Keratinocyte (primary cell): ENCODE results near the gene OR2T11. TPM values are rescaled to one million over a fixed set of nuclear protein-coding genes. Genes with fewer than 3 reads are reported as not detected.
A peak's percentile ranks its signal among the peaks of the same experiment; 100 is the strongest.

ENCODE experiments used
- DNase-seq: peaks from one replicate; pipeline ENCODE4 v3.0.0-alpha.2; 2011; ENCODE audit warnings: low read depth, missing footprints, low spot score
- FAIRE-seq: peaks from 2 replicates; lab custom pipeline; 2011; peaks lifted over from hg19 to GRCh38; lab: Jason Lieb, UNC
- H2AFZ ChIP-seq: 2 replicates; pipeline ENCODE4 v1.6.0; 2012; ENCODE audit warnings: low read length, control low read depth, inconsistent platforms; ENCODE audit not compliant: control insufficient read depth
- H3K27ac ChIP-seq: 2 replicates; pipeline ENCODE4 v1.5.1; 2011; ENCODE audit warnings: low read length; ENCODE audit not compliant: control insufficient read depth, insufficient read depth
- H3K27me3 ChIP-seq: 3 replicates; pipeline ENCODE4 v1.6.0; 2011; ENCODE audit warnings: low read length; ENCODE audit not compliant: control insufficient read depth, insufficient read depth; ENCODE audit errors: extremely low read depth
- H3K36me3 ChIP-seq, 2 experiments: 2 replicates in 1 of 2; 3 replicates in 1 of 2; pipeline ENCODE4 v1.5.1; 2011; ENCODE audit warnings: low read length in 2 of 2, mild to moderate bottlenecking in 1 of 2; ENCODE audit not compliant: control insufficient read depth in 2 of 2, insufficient read depth in 2 of 2; ENCODE audit errors: extremely low read depth in 1 of 2
- H3K4me1 ChIP-seq: 3 replicates; pipeline ENCODE4 v1.5.1; 2011; ENCODE audit warnings: low read length; ENCODE audit not compliant: control insufficient read depth, insufficient read depth; ENCODE audit errors: extremely low read depth
- H3K4me2 ChIP-seq: 3 replicates; pipeline ENCODE4 v1.6.0; 2011; ENCODE audit warnings: low read depth, low read length; ENCODE audit not compliant: control insufficient read depth, insufficient read depth; ENCODE audit errors: extremely low read depth
- H3K4me3 ChIP-seq, 3 experiments: fragments of 200-600 bp in 1 of 3; sonication (generic) in 1 of 3; 2 replicates in 2 of 3; 3 replicates in 1 of 3; pipeline ENCODE4 v1.5.1; 2011 to 2016; ENCODE audit warnings: low read length in 3 of 3, mild to moderate bottlenecking in 3 of 3, control low read depth in 2 of 3, inconsistent platforms in 1 of 3, low read depth in 1 of 3, mixed read lengths in 1 of 3, mixed run types in 1 of 3, moderate library complexity in 1 of 3; ENCODE audit not compliant: control insufficient read depth in 2 of 3, insufficient read depth in 2 of 3; ENCODE audit errors: extremely low read depth in 1 of 3
- H3K79me2 ChIP-seq: 2 replicates; pipeline ENCODE4 v1.6.0; 2012; ENCODE audit warnings: low read length; ENCODE audit not compliant: control insufficient read depth, insufficient read depth
- H3K9ac ChIP-seq: 3 replicates; pipeline ENCODE4 v1.6.0; 2011; ENCODE audit warnings: low read length; ENCODE audit not compliant: control insufficient read depth, insufficient read depth; ENCODE audit errors: extremely low read depth
- H3K9me1 ChIP-seq: 3 replicates; pipeline ENCODE4 v1.6.0; 2011; ENCODE audit warnings: low read length; ENCODE audit not compliant: control insufficient read depth, insufficient read depth; ENCODE audit errors: extremely low read depth
- H3K9me3 ChIP-seq: 2 replicates; pipeline ENCODE4 v1.5.1; 2012; ENCODE audit warnings: low read depth, low read length; ENCODE audit not compliant: control insufficient read depth
- H4K20me1 ChIP-seq: 3 replicates; pipeline ENCODE4 v1.6.0; 2011; ENCODE audit warnings: low read length; ENCODE audit not compliant: control insufficient read depth, insufficient read depth; ENCODE audit errors: extremely low read depth
- EZH2 ChIP-seq: IDR thresholded peaks from one replicate; pipeline ENCODE4 v1.6.1; 2012; ENCODE audit warnings: inconsistent platforms, mild to moderate bottlenecking, low read length, moderate library complexity
- dilution Hi-C: fragments of 300-500 bp; cut with MboI; formaldehyde crosslinking; loops from one replicate; pipeline ENCODE4 v1.7.0; 2020; ENCODE audit warnings: low sequenced_read_pairs; ENCODE audit not compliant: extremely low pct_ligation_motif_present
- polyA plus RNA-seq, 5 experiments: library from polyadenylated mRNA; depleted of rRNA in 3 of 5; stranded (reverse) in 3 of 5; stranded (forward) in 1 of 5; unstranded in 1 of 5; fragments of >200 nt; gene quantifications; 1 replicate in 1 of 5; 2 replicates in 3 of 5; 3 replicates in 1 of 5; pipeline versions ENCODE4 v1.2.1 to v1.2.3, GENCODE V29; 2011 to 2012; ENCODE audit warnings: missing spikeins in 2 of 5, low read depth in 1 of 5, low replicate concordance in 1 of 5
- TF ChIP-seq, protein P1 (sequence below), 3 experiments: IDR thresholded peaks in 1 of 3; conservative IDR thresholded peaks in 1 of 3; optimal IDR thresholded peaks in 1 of 3; 2 replicates in 2 of 3; 3 replicates in 1 of 3; pipeline versions ENCODE3 to v1.5.1; 2011; ENCODE audit warnings: low read length in 3 of 3, mild to moderate bottlenecking in 3 of 3, moderate library complexity in 2 of 3, control low read depth in 1 of 3, inconsistent platforms in 1 of 3; ENCODE audit not compliant: insufficient read depth in 2 of 3; ENCODE audit errors: extremely low read depth in 1 of 3

The OR2T11 gene
- polyA plus RNA-seq, 1 donor (not counting 4 experiments of a cell fraction or from before 2014, with no cell fraction given) = not detected

DNA sequence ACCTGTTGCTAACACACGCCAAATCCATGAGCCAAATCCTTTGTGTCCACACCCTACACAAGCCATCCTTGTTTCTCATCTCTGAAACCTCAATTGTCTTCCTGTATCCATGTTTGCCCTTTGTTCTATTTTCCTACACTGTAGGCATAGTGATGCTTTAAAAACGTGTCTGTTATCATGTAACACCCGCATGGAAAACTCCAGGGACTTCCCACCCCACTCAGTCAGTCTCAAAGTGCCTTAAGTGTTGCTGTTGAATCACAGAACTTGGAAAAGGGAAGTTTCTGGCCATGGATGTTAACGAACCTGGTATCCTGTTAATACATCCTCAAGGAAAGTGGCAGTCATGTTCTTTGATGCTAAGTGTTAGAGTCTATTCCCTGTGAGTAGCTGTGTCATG lies 9.7 kb downstream of the OR2T11 start:
- no peaks in the 10 kb centered on the region for H3K36me3 ChIP-seq
- H3K79me2 ChIP-seq = no peaks in the 10 kb centered on the region
- DNase-seq (no peak), FAIRE-seq (no peak)
- no peak overlapping the region for H3K9ac ChIP-seq
- no peaks in the 10 kb centered on the region for H3K9me1 ChIP-seq
- TF ChIP-seq EZH2 = no peak
- TF ChIP-seq, protein P1, sequence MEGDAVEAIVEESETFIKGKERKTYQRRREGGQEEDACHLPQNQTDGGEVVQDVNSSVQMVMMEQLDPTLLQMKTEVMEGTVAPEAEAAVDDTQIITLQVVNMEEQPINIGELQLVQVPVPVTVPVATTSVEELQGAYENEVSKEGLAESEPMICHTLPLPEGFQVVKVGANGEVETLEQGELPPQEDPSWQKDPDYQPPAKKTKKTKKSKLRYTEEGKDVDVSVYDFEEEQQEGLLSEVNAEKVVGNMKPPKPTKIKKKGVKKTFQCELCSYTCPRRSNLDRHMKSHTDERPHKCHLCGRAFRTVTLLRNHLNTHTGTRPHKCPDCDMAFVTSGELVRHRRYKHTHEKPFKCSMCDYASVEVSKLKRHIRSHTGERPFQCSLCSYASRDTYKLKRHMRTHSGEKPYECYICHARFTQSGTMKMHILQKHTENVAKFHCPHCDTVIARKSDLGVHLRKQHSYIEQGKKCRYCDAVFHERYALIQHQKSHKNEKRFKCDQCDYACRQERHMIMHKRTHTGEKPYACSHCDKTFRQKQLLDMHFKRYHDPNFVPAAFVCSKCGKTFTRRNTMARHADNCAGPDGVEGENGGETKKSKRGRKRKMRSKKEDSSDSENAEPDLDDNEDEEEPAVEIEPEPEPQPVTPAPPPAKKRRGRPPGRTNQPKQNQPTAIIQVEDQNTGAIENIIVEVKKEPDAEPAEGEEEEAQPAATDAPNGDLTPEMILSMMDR (optimal IDR thresholded peaks at IDR 0.05 in 1 of 3, IDR thresholded peaks at IDR 0.05 in 1 of 3, conservative IDR thresholded peaks at IDR 0.05 in 1 of 3; ENCODE audit: extremely low read depth in 1 of 3, insufficient read depth in 2 of 3, low read length in 3 of 3) = no peak
- H3K4me1 ChIP-seq = no peaks in the 10 kb centered on the region
- no peak overlapping the region for H3K4me3 ChIP-seq
- H3K4me2 ChIP-seq = no peak overlapping the region
- H3K27ac ChIP-seq = no peak overlapping the region
- H2AFZ ChIP-seq = no peak overlapping the region
- no peaks in the 10 kb centered on the region for H3K27me3 ChIP-seq
- no peaks in the 10 kb centered on the region for H3K9me3 ChIP-seq
- H4K20me1 ChIP-seq = no peaks in the 10 kb centered on the region
- dilution Hi-C loops = no loop called here

DNA sequence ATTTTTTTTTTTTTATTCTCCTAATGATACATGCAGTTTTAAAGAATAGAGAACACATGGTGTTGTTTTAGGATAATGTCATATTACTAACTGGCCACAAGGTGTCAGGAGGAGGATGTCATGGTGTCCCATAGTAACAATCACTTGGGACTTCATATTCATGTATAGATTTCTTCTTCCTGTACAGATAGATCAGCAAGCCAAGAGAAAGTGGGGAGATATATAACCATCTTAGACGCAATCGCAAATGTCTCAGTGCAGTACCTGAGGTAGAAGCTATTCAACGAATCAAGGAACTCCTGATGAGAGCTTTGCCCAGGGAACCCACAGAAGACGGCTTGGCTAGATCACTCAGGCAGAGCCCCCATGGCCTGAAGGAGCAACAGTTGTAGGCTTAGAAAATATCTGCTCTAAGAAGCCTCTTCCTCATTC lies 12.3 kb downstream of the OR2T11 start:
- no peak overlapping the region for H3K9ac ChIP-seq
- TF ChIP-seq, protein P1 (optimal IDR thresholded peaks at IDR 0.05 in 1 of 3, IDR thresholded peaks at IDR 0.05 in 1 of 3, conservative IDR thresholded peaks at IDR 0.05 in 1 of 3; ENCODE audit: extremely low read depth in 1 of 3, insufficient read depth in 2 of 3, low read length in 3 of 3) = peak in 2 of 3 experiments; percentile 31 to 33
- TF ChIP-seq EZH2 = no peak
- no peaks in the 10 kb centered on the region for H3K9me3 ChIP-seq
- dilution Hi-C loops = no loop called here
- H3K79me2 ChIP-seq = no peaks in the 10 kb centered on the region
- H3K27ac ChIP-seq = no peak overlapping the region
- no peaks in the 10 kb centered on the region for H3K9me1 ChIP-seq
- no peaks in the 10 kb centered on the region for H4K20me1 ChIP-seq
- FAIRE-seq (no peak), DNase-seq (no peak)
- H3K4me1 ChIP-seq = no peaks in the 10 kb centered on the region
- H3K4me3 ChIP-seq = no peak overlapping the region
- H3K4me2 ChIP-seq = no peak overlapping the region
- no peak overlapping the region for H2AFZ ChIP-seq
- no peaks in the 10 kb centered on the region for H3K27me3 ChIP-seq
- no peaks in the 10 kb centered on the region for H3K36me3 ChIP-seq
